Heart left ventricle (tissue), 13 donors: ENCODE data around the gene MSRB3.

Source experiments
- POLR2A ChIP-seq, 2 donors: fragments of 450-650 bp; IDR thresholded peaks; one replicate each; pipeline ENCODE4 v1.6.1; 2017; ENCODE audit warnings: antibody characterized with exemption in 2 of 2, mild to moderate bottlenecking in 2 of 2, moderate library complexity in 2 of 2
- TF ChIP-seq, protein P1 (sequence below), 12 donors: fragments of 200-600 bp; sonication (generic) in 4 of 12; IDR thresholded peaks; one replicate each; pipeline versions ENCODE4 v1.5.0 to v1.8.0; 2018 to 2022; ENCODE audit warnings: antibody characterized with exemption in 12 of 12, mild to moderate bottlenecking in 5 of 12
- donor health status: ischemic (EF 13 %, LVEDD 7.1; RV severe dilation, severe dysfunction).
- donor health status: DM: no; HTN: yes; CAD: no.
- donor health status: DM: no; HTN: no; CAD: no.
- donor health status: ischemic (EF 25% LVEDD 6.9; RV normal size, moderate dysfunction).
- donor health status: ischemic (EF 25% LVEDD 5.7; RV mildly dilated, moderate dysfunction).
- donor health status: ischemic (EF 35%, LVEDD 5.7; RV mildly dilated, moderate dysfunction).
- donor health status: nonischemic (EF 11% LVEDD 7.7; RV severe dilation, severe dysfunction).
- donor health status: DM: yes; HTN: yes; CAD: no.
- donor health status: PGD.
- donor health status: ischemic (EF 29% LVEDD 5.4; RV normal size, mild dysfunction).
- donor health status: nonischemic (EF 23%, LVEDD 6.1; RV moderate dilation, normal function).

DNA sequence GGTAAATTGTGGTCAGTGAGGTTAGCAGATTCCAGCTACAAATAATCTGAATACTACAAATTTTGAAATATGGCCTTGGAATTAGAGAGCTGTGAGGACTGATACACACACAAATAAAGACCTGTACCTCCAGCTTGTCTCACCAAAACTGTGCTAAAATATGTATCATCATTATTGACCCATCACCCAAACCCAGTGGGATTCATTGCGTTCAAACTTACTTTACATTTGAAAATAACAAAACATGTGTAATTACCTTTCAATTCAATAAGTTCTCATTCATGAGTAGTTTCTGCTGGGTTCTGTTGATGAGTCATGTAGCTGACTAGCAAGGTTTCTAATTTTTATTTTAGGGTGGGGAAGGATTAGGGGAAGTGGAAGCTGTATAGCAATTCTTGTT is 170.9 kb downstream of the MSRB3 start:
- TF ChIP-seq, protein P1, sequence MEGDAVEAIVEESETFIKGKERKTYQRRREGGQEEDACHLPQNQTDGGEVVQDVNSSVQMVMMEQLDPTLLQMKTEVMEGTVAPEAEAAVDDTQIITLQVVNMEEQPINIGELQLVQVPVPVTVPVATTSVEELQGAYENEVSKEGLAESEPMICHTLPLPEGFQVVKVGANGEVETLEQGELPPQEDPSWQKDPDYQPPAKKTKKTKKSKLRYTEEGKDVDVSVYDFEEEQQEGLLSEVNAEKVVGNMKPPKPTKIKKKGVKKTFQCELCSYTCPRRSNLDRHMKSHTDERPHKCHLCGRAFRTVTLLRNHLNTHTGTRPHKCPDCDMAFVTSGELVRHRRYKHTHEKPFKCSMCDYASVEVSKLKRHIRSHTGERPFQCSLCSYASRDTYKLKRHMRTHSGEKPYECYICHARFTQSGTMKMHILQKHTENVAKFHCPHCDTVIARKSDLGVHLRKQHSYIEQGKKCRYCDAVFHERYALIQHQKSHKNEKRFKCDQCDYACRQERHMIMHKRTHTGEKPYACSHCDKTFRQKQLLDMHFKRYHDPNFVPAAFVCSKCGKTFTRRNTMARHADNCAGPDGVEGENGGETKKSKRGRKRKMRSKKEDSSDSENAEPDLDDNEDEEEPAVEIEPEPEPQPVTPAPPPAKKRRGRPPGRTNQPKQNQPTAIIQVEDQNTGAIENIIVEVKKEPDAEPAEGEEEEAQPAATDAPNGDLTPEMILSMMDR (IDR thresholded peaks at IDR 0.05): no peak
- TF ChIP-seq POLR2A (IDR thresholded peaks at IDR 0.05): no peak
